Tibial nerve (tissue), 4 donors: ENCODE data around the gene KCTD16.

Experiments used
- CTCF ChIP-seq, 5 experiments: fragments of 200-600 bp in 3 of 5; fragments of 450-650 bp in 2 of 5; sonication (generic) in 3 of 5; IDR thresholded peaks; one replicate each; pipeline ENCODE4 v1.5.1; 2016 to 2019; ENCODE audit warnings: antibody characterized with exemption in 5 of 5, mild to moderate bottlenecking in 3 of 5, moderate library complexity in 2 of 5
- EP300 ChIP-seq, 2 donors: sonication (generic); formaldehyde crosslinking; IDR thresholded peaks; one replicate each; pipeline ENCODE4 v1.6.1; 2017; ENCODE audit warnings: antibody characterized with exemption in 2 of 2, mild to moderate bottlenecking in 1 of 2
- POLR2A ChIP-seq, 2 donors: fragments of 450-650 bp; IDR thresholded peaks; one replicate each; pipeline ENCODE4 v1.6.1; 2017; ENCODE audit warnings: antibody characterized with exemption in 2 of 2, mild to moderate bottlenecking in 2 of 2, moderate library complexity in 2 of 2

GRCh38 chr5:144356489-144356888 is 185.8 kb downstream of the KCTD16 start:
- no peak for TF ChIP-seq CTCF (IDR thresholded peaks at IDR 0.05)
- TF ChIP-seq EP300 (IDR thresholded peaks at IDR 0.05), result no peak
- no peak for TF ChIP-seq POLR2A (IDR thresholded peaks at IDR 0.05)
